T-helper 1 cell treated with Interleukin-12 subunit alpha and Interleukin-12 subunit beta and Interleukin-4 antibody, amounts not matched to agents 30 μg/mL and 1 μg/mL, for 36 hours (primary cell): ENCODE data around the gene SPTLC2.
"Not testable (repeated sequence)": the region's sequence is repeated elsewhere in the genome, so short reads cannot be mapped to it uniquely, and the experiment has no call there.

Experiments
- H3K27ac Mint-ChIP-seq: one replicate; pipeline ENCODE4 v1.8.0; 2021; ENCODE audit warnings: mild to moderate bottlenecking, mixed read lengths
- H3K27me3 Mint-ChIP-seq: one replicate; pipeline ENCODE4 v1.8.0; 2021; ENCODE audit warnings: low read depth, mixed read lengths
- H3K36me3 Mint-ChIP-seq: one replicate; pipeline ENCODE4 v1.8.0; 2021; ENCODE audit warnings: low read depth, mixed read lengths
- H3K4me1 Mint-ChIP-seq: one replicate; pipeline ENCODE4 v1.8.0; 2021; ENCODE audit warnings: low read depth, mixed read lengths
- H3K4me3 Mint-ChIP-seq: one replicate; pipeline ENCODE4 v1.8.0; 2021; ENCODE audit warnings: mild to moderate bottlenecking, moderate library complexity, mixed read lengths
- H3K9me3 Mint-ChIP-seq: one replicate; pipeline ENCODE4 v1.8.0; 2021; ENCODE audit warnings: mixed read lengths

Gene SPTLC2

DNA sequence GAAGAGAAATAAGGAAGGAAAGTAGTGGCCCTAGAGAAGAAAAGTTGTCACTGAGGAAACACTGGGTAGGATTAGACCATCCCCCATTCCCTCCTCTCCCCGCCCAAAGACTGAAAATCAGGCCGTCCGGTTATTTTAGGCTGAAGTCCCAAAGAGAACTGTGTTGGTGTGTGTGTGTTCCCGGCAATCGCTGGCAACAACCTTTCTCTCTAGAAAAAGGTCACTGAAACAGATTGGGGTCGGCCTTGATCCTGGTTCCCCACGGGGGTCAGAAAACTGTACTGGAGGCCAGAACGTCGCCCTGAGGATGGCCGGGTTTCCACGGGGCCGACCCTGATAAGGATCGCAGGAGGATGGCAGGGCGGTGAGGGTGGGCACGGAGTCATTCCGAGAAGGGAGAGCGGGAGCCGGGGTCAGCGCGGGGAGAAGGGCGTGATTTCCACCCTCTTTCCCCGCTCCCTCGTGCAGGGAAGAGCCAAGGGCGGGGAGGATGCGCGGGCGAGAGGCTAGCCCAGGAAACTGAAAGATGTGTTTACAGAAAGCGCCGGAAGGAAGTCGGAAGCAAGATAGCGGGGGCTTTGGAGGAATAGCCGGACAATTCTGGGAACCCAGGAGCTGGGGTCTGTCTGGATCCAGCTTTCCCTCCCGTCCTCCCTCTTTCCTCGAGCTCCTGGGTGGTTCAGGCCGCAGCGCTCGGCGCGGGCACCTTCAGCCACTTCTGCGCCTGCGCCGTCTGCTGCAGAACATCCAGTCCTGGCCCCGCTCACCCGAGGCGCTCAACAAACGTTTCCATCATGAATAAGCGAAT lies 25.3 kb upstream of the SPTLC2 start:
- H3K27me3 Mint-ChIP-seq = no peaks in the 10 kb centered on the region
- H3K27ac Mint-ChIP-seq = peak overlapping the region; percentile 89
- peaks cover 7% of the 10 kb centered on the region for H3K9me3 Mint-ChIP-seq
- H3K4me3 Mint-ChIP-seq = peak overlapping the region; percentile 78
- peaks cover 12% of the 10 kb centered on the region for H3K4me1 Mint-ChIP-seq
- peaks cover 2% of the 10 kb centered on the region for H3K36me3 Mint-ChIP-seq

DNA sequence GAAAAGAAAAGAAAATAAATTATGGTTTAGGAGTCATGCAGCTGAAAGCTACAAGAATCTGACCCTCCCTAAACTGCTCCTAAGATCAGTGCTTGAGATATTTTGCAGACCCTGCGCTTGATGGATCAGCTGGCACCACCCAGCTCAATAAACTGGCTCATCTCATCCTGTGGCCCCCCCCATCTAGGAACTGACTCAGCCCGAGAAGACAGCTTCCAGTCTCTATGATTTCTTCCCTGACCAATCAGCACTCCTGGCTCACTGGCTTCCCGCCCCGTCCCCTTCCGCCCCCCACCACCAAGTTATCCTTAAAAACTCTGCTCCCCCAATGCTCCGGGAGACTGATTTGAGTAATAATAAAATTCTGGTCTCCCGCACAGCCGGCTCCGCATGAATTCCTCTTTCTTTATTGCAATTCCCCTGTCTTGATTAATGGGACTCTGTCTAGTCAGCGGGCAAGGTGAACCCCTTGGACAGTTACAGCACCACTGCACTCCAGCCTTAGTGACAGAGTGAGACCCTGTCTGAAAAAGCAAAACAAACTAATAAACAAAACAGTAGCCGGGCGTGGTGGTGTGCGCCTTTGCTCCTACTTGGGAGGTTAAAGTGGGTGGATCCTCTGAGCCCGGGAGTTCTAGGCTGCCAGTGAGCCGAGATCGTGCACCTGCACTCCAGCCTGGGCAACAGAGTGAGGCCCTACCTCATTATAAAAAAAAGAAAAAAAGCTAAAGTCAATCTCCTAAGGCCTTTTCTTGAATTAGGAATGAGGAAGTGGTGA lies 24.5 kb upstream of the SPTLC2 start:
- peaks cover 12% of the 10 kb centered on the region for H3K4me1 Mint-ChIP-seq

DNA sequence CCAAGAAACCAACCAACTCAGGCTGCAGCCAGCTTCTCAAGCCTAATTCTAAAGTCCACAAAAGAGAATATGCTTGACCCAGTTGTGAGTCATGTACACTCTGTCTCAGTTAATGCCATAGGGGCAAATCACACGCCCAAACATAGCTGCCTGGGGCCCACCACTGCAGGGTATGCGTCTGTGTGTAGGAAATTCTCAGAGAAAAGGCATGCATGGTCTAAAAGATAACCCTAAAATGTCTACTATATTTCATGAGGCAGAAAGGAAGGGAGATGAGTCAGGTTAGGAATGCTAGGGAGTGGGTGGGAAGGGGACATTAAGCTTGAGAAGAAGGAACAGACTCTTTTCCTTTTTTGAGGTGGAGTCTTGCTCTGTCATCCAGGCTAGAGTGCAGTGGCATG lies 22.3 kb upstream of the SPTLC2 start:
- Mint-ChIP-seq H3K4me1 (peaks cover 12% of the 10 kb centered on the region), H3K4me3 (no peak overlapping the region), H3K9me3 (peaks cover 12% of the 10 kb centered on the region), H3K36me3 (peaks cover 2% of the 10 kb centered on the region), H3K27me3 (no peaks in the 10 kb centered on the region), H3K27ac (no peak overlapping the region)

More for the DNA sequence above, 24.5 kb upstream of the SPTLC2 start:
- Mint-ChIP-seq H3K36me3 (peaks cover 2% of the 10 kb centered on the region), H3K27ac (peak overlapping the region; percentile 89), H3K27me3 (no peaks in the 10 kb centered on the region), H3K9me3 (peaks cover 7% of the 10 kb centered on the region), H3K4me3 (peak overlapping the region; percentile 78)

DNA sequence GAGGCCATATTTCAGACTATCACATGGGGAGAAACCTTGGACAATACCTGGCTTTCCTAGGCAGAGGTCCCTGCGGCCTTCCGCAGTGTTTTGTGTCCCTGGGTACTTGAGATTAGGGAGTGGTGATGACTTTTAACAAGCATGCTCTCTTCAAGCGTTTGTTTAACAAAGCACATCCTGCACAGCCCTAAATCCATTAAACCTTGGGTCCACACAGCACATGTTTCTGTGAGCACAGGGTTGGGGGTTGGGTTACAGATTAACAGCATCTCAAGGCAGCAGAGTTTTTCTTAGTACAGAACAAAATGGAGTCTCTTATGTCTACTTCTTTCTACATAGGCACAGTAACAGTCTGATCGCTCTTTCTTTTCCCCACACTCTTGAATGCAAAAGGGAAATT lies 19.4 kb upstream of the SPTLC2 start:
- not testable (repeated sequence) for H3K27ac Mint-ChIP-seq, H3K4me3 Mint-ChIP-seq, H3K36me3 Mint-ChIP-seq, H3K4me1 Mint-ChIP-seq
- peaks cover 11% of the 10 kb centered on the region for H3K27me3 Mint-ChIP-seq
- H3K9me3 Mint-ChIP-seq = peaks cover 19% of the 10 kb centered on the region

DNA sequence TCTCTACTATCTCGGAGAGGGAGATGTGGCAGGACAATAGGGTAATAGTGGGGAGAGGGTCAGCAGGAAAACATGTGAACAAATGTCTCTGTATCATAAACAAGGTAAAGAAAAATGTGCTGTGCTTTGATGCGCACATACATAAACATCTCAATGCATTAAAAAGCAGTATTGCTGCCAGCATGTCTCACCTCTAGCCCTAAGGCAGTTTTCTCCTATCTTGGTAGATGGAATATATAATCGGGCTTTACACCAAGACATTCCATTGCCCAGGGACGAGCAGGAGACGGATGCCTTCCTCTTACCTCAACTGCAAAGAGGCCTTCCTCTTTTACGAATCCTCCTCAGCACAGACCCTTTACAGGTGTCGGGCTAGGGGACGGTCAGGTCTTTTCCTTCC lies 19.0 kb upstream of the SPTLC2 start:
- H3K27ac Mint-ChIP-seq, H3K36me3 Mint-ChIP-seq, H3K4me3 Mint-ChIP-seq, H3K4me1 Mint-ChIP-seq: not testable (repeated sequence)
- Mint-ChIP-seq H3K27me3 (peaks cover 14% of the 10 kb centered on the region), H3K9me3 (peaks cover 19% of the 10 kb centered on the region)

DNA sequence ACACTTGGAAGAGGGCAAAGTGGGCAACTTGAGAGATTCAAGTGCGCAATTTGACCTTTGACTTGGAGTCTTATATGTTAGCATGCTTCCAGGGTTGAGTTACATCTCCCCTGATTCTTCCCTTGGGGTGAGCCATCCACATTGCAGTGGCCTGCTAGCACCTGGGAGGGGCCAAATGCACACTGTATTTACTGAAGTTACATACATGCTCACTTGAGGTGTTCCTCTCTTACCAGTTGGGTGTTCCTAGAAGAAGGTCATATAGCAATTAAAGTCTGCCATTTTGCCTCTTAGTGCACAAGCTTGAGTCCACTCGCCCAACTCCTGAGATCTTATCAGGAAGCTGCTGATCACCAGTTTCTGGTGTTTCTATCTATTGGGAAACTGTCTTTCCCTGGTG lies 13.7 kb upstream of the SPTLC2 start:
- no peak overlapping the region for H3K27ac Mint-ChIP-seq
- H3K36me3 Mint-ChIP-seq = no peaks in the 10 kb centered on the region
- H3K9me3 Mint-ChIP-seq = peaks cover 22% of the 10 kb centered on the region
- H3K4me3 Mint-ChIP-seq = no peak overlapping the region
- H3K4me1 Mint-ChIP-seq = peaks cover 2% of the 10 kb centered on the region
- H3K27me3 Mint-ChIP-seq = peaks cover 27% of the 10 kb centered on the region

DNA sequence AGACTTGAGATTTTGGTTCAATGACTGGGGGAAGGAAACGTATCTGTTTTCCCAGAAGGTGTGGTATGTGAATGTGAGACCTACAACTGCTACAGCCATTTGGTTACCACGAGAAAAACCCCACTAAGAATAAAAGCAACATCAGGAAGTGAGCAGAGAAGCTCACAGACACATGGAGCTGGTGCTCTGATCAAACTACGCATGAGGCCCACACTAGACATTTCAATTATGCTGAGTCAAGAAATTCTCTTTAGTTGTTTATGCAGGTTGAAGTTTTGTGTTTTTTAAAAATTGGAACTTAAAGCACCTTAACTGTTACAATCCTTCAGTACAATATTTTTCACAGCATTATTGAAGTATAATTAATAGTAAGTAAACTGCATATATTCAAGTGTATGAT lies 8.9 kb upstream of the SPTLC2 start:
- H3K27me3 Mint-ChIP-seq = peaks cover 13% of the 10 kb centered on the region
- H3K9me3 Mint-ChIP-seq = peaks cover 10% of the 10 kb centered on the region
- H3K27ac Mint-ChIP-seq = no peak overlapping the region
- peaks cover 4% of the 10 kb centered on the region for H3K4me1 Mint-ChIP-seq
- no peak overlapping the region for H3K4me3 Mint-ChIP-seq
- H3K36me3 Mint-ChIP-seq = peaks cover 2% of the 10 kb centered on the region

DNA sequence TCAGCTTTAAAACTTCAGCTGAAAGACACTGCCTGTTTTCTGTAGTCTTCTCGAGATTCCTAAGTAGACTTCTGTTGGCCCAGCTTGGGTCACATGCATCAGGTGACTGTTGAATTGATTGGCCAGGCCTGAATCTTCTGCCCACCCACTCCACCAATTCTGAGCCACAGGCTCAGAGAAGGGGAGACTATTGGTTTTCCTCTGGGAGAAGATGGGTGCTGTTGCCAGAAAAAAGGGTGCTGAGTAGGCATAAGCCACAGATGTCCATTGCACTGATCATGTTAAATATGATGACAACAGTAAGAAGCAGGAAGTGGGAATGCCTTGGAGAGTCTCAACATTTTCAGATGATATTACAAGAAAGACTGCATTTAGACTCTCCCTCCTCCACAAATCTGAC lies 6.8 kb upstream of the SPTLC2 start:
- H3K27ac Mint-ChIP-seq = no peak overlapping the region
- H3K4me1 Mint-ChIP-seq = peaks cover 4% of the 10 kb centered on the region
- no peak overlapping the region for H3K4me3 Mint-ChIP-seq
- H3K27me3 Mint-ChIP-seq = peaks cover 4% of the 10 kb centered on the region
- H3K36me3 Mint-ChIP-seq = peaks cover 2% of the 10 kb centered on the region
- peaks cover under 1% of the 10 kb centered on the region for H3K9me3 Mint-ChIP-seq

DNA sequence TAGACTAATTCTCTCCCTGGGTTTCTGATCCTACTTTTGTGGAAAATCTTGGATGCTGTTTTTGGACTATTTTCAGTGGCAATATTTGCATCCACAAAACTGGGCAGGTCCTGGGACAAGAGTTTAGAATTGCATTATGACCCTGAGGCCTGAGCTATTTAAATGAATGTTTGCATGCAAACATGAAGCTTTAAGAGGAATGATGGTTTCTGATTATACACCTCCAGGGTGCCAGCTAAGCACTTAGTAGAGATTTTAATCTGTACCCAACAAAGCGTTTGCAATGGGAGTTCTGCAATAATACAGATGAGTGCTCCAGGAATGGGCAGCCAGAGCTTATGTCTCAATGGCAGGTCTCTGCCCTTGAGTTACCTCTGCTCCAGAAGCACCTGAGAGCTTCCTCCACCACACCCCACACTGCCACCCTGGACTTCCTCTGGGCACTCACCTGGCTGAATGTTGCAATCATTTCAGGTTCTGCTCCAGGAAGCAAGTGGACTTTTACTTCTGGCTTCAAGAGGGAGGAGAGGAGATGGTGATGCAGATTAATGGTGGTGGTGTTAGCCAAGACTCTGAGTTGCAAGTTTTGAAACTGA lies 6.0 kb upstream of the SPTLC2 start:
- no peak overlapping the region for H3K4me3 Mint-ChIP-seq

DNA sequence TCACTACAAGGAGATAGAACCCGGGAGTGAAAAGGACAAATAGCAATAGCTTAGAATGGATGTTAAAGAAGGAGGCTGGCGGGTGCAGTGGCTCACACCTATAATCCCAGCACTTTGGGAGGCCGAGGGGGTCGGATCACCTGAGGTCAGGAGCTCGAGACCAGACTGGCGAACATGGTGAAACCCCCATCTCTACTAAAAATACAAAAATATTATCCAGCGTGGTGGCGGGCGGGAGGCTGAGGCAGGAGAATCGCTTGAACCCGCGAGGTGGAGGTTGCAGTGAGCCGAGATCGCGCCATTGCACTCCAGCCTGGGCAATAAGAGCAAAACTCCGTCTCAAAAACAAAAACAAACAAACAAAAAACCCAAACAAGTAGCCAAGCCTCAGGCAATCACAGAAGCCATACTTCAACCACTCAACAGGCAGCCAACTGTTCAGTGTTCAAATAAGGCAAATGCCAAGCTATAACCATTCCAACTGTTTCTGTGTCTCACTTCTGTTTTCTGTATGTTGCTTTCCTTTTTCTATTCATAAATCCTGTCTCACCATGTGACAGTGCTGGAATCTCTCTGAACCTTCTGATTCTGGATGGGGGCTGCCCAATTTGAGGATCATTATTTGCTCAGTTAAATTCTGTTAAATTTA lies 3.9 kb upstream of the SPTLC2 start:
- peaks cover 12% of the 10 kb centered on the region for H3K4me1 Mint-ChIP-seq
- peaks cover 2% of the 10 kb centered on the region for H3K36me3 Mint-ChIP-seq
- no peaks in the 10 kb centered on the region for H3K9me3 Mint-ChIP-seq
- no peak overlapping the region for H3K27ac Mint-ChIP-seq
- H3K27me3 Mint-ChIP-seq = no peaks in the 10 kb centered on the region
- no peak overlapping the region for H3K4me3 Mint-ChIP-seq

More for the DNA sequence above, 6.0 kb upstream of the SPTLC2 start:
- H3K27ac Mint-ChIP-seq = no peak overlapping the region
- peaks cover 2% of the 10 kb centered on the region for H3K36me3 Mint-ChIP-seq
- no peaks in the 10 kb centered on the region for H3K9me3 Mint-ChIP-seq
- H3K27me3 Mint-ChIP-seq = peaks cover 3% of the 10 kb centered on the region
- peaks cover 4% of the 10 kb centered on the region for H3K4me1 Mint-ChIP-seq

DNA sequence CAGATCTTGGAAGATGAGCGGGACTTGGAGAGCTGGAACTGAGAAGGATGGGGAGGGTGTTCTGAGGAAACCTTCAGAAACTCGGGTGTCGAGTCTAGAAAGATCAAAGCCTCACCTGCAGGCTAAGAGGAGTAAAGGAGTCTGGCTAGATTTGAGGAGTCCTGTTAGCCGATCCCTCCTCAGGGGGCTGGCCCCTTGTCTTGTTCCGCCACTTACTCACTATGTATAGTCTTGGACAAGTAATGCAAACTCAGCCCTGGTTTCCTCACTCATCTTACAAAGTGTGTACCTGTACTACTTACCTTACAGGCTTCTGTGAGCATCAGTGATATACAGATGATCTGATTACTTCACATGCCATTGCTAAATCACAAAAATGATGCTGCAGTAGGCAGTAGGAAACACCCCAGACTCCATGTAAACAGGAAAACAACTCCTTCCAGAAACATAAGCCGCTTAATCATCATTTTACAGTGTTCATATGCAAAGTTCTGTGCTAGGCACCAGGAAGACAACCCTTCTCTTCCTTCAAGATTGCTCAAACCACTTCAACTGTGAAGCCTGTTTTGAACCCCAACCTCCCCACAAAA lies 2.0 kb upstream of the SPTLC2 start:
- Mint-ChIP-seq H3K27me3 (no peaks in the 10 kb centered on the region), H3K4me1 (peaks cover 21% of the 10 kb centered on the region), H3K36me3 (peaks cover 5% of the 10 kb centered on the region), H3K4me3 (no peak overlapping the region), H3K27ac (no peak overlapping the region), H3K9me3 (no peaks in the 10 kb centered on the region)

DNA sequence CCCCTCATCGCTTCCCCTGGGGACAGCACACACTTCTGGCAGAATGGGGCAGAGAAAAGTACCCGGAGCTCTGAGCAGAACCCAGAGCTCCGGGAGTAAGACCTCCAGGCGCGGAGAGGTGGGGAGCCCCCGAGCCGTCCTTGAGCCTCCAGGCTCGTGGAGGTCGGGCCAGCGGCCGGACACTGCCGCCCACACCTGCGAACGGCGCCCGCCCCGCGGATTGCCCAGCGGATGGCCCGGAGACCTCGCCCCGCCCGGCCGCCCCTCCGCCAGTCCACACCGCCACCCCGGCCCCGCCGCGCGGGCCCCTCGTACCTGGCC lies 344 bp downstream of the SPTLC2 start:
- H3K27ac Mint-ChIP-seq = peak overlapping the region; percentile 90
- H3K4me3 Mint-ChIP-seq = peak overlapping the region; percentile 93
- no peaks in the 10 kb centered on the region for H3K9me3 Mint-ChIP-seq
- H3K27me3 Mint-ChIP-seq = no peaks in the 10 kb centered on the region
- H3K36me3 Mint-ChIP-seq = peaks cover 15% of the 10 kb centered on the region
- peaks cover 34% of the 10 kb centered on the region for H3K4me1 Mint-ChIP-seq

DNA sequence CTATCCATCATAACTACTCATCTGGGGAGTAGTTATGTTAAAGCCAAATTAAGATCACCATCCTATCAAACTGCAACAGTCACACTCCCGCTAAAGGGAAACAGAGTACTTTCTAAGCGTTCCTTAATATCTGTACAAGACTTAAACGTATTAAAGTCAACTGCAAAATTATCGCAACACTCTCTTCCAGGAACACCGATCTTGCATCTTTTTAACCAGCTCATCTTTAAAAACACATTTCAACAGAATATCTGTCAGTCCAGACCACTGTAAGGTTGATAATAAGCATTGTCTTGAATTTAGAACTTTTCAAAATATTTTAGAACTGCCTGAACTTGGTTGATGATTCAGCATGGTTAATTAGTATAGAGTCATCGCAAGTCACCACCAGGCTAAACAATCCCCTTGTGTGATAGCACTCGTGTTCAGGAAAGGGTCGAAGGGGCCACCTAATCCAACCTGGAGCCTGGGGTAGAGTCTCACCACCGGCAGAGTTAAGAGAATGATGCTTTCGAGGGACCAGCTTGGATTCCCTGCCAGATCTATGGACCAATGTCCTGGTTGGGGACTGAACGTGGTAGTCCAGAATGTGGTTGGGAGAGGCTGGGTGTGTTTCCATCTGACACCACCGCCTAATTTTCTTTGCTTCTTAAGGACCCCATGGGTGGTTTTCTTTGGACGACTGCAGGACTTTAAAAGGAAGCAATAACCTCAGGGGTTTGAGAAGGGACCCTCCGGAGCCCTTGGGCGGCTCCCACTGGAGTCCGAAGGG lies 890 bp downstream of the SPTLC2 start:
- Mint-ChIP-seq H3K27ac (peak overlapping the region; percentile 90), H3K4me1 (peaks cover 34% of the 10 kb centered on the region), H3K9me3 (no peaks in the 10 kb centered on the region), H3K27me3 (no peaks in the 10 kb centered on the region), H3K36me3 (peaks cover 15% of the 10 kb centered on the region), H3K4me3 (peak overlapping the region; percentile 93)

DNA sequence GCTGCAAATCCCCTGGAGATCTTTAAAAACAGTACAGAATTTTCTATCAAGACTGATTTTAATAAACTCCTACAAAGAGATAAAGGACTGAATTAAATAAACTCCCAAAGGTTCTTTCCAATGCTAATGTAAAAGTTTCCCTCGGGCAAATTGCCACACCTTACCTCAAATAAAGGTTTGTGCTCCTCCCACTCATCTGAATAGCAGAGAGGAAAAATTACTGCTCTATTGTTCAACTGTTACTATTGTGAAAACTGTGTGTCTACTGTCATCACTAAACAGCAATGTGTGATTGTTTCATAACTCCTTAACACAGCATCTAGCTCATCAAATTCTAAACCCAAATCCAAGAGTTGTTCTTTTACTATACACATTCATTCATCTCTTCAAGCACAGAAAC lies 3.2 kb downstream of the SPTLC2 start:
- H3K9me3 Mint-ChIP-seq = no peaks in the 10 kb centered on the region
- H3K27ac Mint-ChIP-seq = no peak overlapping the region
- peaks cover 43% of the 10 kb centered on the region for H3K4me1 Mint-ChIP-seq
- H3K36me3 Mint-ChIP-seq = peaks cover 17% of the 10 kb centered on the region
- H3K27me3 Mint-ChIP-seq = no peaks in the 10 kb centered on the region
- H3K4me3 Mint-ChIP-seq = peak overlapping the region; percentile 57
